BJ (cell line): Measurements from ENCODE around the gene TMEM175. TPM values are rescaled to one million over a fixed set of nuclear protein-coding genes. Genes with fewer than 3 reads are reported as not detected.

Experiments
- CTCF ChIA-PET: fragments of 350-600 bp; formaldehyde crosslinking; extraction: SDS; loops from one replicate; lab custom pipeline; 2021; ENCODE audit warnings: antibody characterized with exemption, inconsistent platforms; lab: Yijun Ruan, JAX
- POLR2A ChIA-PET: fragments of 300-600 bp; sonication (Branson Sonifier 250); formaldehyde crosslinking; extraction: SDS; loops from one replicate; lab custom pipeline; 2021; ENCODE audit warnings: antibody characterized with exemption; lab: Charles Lee
- DNase-seq: peaks from one replicate; pipeline ENCODE4 v3.0.0-alpha.2; 2011; ENCODE audit warnings: low read depth
- H3K27me3 ChIP-seq: 2 replicates; pipeline ENCODE4 v1.6.0; 2011; ENCODE audit warnings: low read length; ENCODE audit not compliant: control insufficient read depth, insufficient read depth
- H3K36me3 ChIP-seq: 2 replicates; pipeline ENCODE4 v1.5.1; 2011; ENCODE audit warnings: low read length; ENCODE audit not compliant: control insufficient read depth, insufficient read depth
- H3K4me3 ChIP-seq: 2 replicates; pipeline ENCODE4 v1.5.1; 2011; ENCODE audit warnings: low read depth, mild to moderate bottlenecking, control low read depth, low read length
- polyA plus RNA-seq: library from polyadenylated mRNA; depleted of rRNA; stranded (reverse); fragments of >200 nt; gene quantifications from 2 replicates; pipeline ENCODE4 v1.2.3, GENCODE V29; 2011
- TF ChIP-seq, protein P1 (sequence below): IDR thresholded peaks from 2 replicates; pipeline ENCODE4 v1.5.1; 2011; ENCODE audit warnings: low read depth, mild to moderate bottlenecking, control low read depth, inconsistent platforms, low read length, moderate library complexity; ENCODE audit not compliant: insufficient read depth

The TMEM175 gene
- polyA plus RNA-seq, 1 experiment, result 77.8 TPM

DNA sequence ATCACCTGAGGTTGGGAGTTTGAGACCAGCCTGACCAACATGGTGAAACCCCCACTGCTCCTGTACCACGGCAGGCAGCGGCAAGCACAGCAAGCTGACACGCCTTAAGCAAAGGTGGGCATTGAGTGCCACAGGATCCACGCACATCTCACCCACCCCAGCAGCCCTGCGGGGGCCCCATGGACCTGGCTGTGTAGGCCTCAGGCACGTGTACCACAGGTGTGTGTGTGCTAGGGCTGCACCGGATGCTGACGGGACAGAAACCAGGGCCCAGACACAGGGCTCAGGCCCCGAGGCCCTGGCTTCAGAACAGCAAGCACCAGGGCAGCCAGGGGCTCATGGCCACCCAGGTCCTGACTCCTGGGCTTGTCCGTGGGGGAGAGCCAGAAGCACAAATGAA lies 46.9 kb upstream of the TMEM175 start:
- H3K4me3 ChIP-seq, result no peak overlapping the region
- no peak for DNase-seq
- TF ChIP-seq, protein P1, sequence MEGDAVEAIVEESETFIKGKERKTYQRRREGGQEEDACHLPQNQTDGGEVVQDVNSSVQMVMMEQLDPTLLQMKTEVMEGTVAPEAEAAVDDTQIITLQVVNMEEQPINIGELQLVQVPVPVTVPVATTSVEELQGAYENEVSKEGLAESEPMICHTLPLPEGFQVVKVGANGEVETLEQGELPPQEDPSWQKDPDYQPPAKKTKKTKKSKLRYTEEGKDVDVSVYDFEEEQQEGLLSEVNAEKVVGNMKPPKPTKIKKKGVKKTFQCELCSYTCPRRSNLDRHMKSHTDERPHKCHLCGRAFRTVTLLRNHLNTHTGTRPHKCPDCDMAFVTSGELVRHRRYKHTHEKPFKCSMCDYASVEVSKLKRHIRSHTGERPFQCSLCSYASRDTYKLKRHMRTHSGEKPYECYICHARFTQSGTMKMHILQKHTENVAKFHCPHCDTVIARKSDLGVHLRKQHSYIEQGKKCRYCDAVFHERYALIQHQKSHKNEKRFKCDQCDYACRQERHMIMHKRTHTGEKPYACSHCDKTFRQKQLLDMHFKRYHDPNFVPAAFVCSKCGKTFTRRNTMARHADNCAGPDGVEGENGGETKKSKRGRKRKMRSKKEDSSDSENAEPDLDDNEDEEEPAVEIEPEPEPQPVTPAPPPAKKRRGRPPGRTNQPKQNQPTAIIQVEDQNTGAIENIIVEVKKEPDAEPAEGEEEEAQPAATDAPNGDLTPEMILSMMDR, result no peak
- ChIA-PET CTCF (no interaction called here), POLR2A (no interaction called here)
- H3K27me3 ChIP-seq, result no peaks in the 10 kb centered on the region
- peaks cover 49% of the 10 kb centered on the region for H3K36me3 ChIP-seq

DNA sequence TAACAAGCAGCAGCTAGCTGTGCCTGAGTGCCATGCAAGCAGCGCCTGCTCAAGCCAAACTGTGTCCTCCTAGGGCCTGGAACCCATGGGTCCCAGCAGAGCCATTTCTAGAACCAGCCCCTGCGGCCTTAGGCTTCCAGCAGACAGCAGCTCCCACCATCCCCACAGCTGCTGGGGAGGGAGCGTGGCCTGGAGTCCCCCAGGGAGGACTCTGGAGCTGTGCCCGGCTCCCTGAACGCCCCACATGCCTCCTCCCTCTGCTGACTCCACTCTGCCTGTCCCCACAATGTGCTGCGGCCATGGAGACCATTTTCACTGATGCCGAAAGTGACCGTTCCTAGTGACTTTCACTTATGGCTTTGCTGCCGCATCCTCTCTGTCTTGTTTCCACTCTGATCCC lies 46.0 kb upstream of the TMEM175 start:
- H3K27me3 ChIP-seq, result no peaks in the 10 kb centered on the region
- DNase-seq, result no peak
- H3K36me3 ChIP-seq, result peaks cover 46% of the 10 kb centered on the region
- H3K4me3 ChIP-seq, result no peak overlapping the region
- CTCF ChIA-PET, result no interaction called here
- POLR2A ChIA-PET, result no interaction called here
- TF ChIP-seq, protein P1, result no peak

GRCh38 chr4:887034-887763 lies 45.1 kb upstream of the TMEM175 start:
- POLR2A ChIA-PET, result no interaction called here
- no peaks in the 10 kb centered on the region for H3K27me3 ChIP-seq
- H3K4me3 ChIP-seq, result no peak overlapping the region
- H3K36me3 ChIP-seq, result peaks cover 41% of the 10 kb centered on the region
- no peak for DNase-seq
- TF ChIP-seq, protein P1, result no peak
- CTCF ChIA-PET, result no interaction called here

GRCh38 chr4:888029-888428 lies 44.2 kb upstream of the TMEM175 start:
- no peak for DNase-seq
- TF ChIP-seq, protein P1, result no peak
- ChIA-PET POLR2A (no interaction called here), CTCF (no interaction called here)
- H3K27me3 ChIP-seq, result no peaks in the 10 kb centered on the region
- H3K4me3 ChIP-seq, result no peak overlapping the region
- peaks cover 46% of the 10 kb centered on the region for H3K36me3 ChIP-seq

GRCh38 chr4:889516-889915 lies 42.7 kb upstream of the TMEM175 start:
- no peak overlapping the region for H3K4me3 ChIP-seq
- DNase-seq, result no peak
- no peaks in the 10 kb centered on the region for H3K27me3 ChIP-seq
- peaks cover 42% of the 10 kb centered on the region for H3K36me3 ChIP-seq
- POLR2A ChIA-PET, result no interaction called here
- CTCF ChIA-PET, result interaction anchor here (1.1 kb wide), 1 partner anchor 147 kb away, joined by 3 read pairs; no protein-coding TSS in a partner anchor
- TF ChIP-seq, protein P1, result no peak
